GM10847 (cell line): ENCODE results near the gene PGAM1.

Experiments used
- POLR2A ChIP-seq: IDR thresholded peaks from 2 replicates; pipeline ENCODE4 v1.6.1; 2011; ENCODE audit not compliant: insufficient read length; ENCODE audit errors: extremely low read depth

PGAM1 gene

GRCh38 chr10:97404044-97404443 lies 21.9 kb upstream of the PGAM1 start:
- TF ChIP-seq POLR2A = no peak

- no peak for TF ChIP-seq POLR2A
Observed at GRCh38 chr10:97406064-97406463, 19.9 kb upstream of the PGAM1 start.

DNA sequence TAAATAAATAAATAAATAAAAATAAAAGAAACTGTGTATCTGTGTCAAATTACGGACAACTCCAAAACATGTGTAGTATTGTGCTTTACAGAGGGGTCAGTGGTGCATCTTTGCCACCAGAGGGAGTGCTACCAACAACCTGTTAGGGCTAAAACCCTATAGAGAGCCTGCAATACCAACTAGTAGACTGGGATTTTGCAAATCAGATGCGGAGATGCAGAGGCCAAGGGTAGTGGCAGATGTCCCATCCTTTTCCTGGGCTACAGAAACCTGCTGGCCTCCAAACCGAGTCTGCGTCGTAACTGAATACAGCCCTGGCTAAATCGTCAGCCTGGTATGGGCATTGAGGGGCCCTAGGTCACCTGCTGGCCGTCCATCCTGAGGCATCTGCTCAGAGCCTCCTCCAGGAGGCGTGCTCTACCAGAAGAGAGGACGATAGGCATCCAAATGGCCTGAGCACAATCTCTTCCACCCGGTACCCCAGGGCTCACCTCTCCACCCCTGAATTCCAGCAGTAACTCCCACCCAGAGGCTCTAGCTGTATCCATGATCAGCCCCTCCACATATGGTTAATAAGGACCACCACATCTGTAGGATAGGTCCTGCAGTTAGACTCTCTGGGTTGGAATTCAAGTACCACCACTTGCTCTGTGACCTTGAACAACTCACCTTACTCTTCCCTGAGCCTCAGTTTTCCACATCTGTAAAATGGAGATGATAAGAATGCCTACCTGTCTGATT lies 18.6 kb upstream of the PGAM1 start:
- no peak for TF ChIP-seq POLR2A

GRCh38 chr10:97407952-97408248 lies 18.1 kb upstream of the PGAM1 start:
- TF ChIP-seq POLR2A = no peak

DNA sequence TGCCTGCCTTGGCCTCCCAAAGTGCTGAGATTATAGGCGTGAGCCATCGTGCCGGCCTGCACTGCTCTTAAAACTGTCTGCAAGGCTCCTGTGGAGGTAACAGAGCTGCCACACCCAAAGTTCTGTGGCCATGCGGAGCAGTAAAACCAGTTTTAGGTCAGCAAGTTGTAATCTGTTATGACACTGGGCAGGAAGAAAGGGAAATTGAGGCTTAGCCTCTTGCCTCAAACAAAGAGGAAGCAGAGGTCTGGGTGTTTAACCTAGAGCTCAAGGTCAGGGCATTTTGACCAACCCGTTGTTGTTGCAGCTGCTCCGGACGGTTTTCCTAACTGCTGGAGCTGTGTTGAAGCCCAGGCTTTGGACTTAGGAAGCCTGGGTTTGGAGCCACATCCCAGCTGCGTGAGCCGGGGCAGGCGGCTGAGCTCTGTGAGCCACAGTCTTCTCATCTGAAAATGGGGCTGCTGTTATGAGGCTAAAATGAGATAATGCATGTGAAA lies 17.4 kb upstream of the PGAM1 start:
- TF ChIP-seq POLR2A = no peak

- TF ChIP-seq POLR2A = no peak
Observed at GRCh38 chr10:97411406-97411805, 14.6 kb upstream of the PGAM1 start.

- no peak for TF ChIP-seq POLR2A
Observed at GRCh38 chr10:97412891-97413304, 13.1 kb upstream of the PGAM1 start.

GRCh38 chr10:97416565-97416964 lies 9.4 kb upstream of the PGAM1 start:
- TF ChIP-seq POLR2A = no peak

- no peak for TF ChIP-seq POLR2A
Observed at GRCh38 chr10:97426776-97427570, 982 bp downstream of the PGAM1 start.

- no peak for TF ChIP-seq POLR2A
Observed at GRCh38 chr10:97427571-97428179, 1.7 kb downstream of the PGAM1 start.

DNA sequence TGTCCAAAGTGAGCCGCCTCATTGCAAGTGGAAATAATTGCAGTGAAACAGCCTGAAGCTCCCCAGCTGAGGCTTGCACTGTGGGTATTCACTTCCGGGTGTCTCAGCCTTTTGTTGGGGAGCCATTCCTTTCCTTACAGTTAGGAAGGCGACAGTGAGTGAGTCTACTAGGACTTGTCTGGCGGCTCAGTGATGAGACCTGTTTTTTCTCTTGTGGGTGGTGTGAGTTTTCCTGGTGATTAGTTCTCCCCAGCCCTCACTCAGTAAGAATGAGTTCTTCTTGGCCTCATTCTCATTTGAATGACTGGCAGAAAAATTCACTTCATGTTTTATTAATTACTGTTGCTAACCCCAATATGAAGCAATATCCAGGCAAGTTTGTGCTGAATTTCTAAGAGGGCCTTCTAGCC lies 2.6 kb downstream of the PGAM1 start:
- TF ChIP-seq POLR2A = no peak

DNA sequence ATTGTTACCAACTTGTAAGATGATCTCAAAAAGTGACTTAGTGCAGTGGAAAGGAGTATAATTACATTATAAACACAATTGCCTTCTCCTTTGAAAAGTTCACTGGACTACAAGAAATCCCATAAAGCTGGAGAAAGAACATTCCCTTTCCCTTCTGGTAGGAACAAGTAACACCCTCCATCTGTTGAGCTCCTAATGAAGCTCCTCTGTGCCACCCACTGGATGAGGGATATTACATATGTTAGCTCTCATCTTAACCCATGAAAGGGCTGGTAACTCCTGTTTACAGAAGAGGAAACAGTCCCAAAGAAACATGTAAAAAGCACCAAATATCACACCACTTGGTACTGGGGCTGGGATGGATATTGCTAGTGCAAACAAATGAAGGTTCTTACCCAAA lies 8.1 kb downstream of the PGAM1 start:
- TF ChIP-seq POLR2A = no peak

- TF ChIP-seq POLR2A = no peak
Observed at GRCh38 chr10:97434557-97434956, 8.6 kb downstream of the PGAM1 start.

GRCh38 chr10:97435211-97435610 lies 9.2 kb downstream of the PGAM1 start:
- no peak for TF ChIP-seq POLR2A

- no peak for TF ChIP-seq POLR2A
Observed at GRCh38 chr10:97442277-97442676, 16.3 kb downstream of the PGAM1 start.

GRCh38 chr10:97444212-97444611 lies 18.2 kb downstream of the PGAM1 start:
- TF ChIP-seq POLR2A = no peak
